ENCODE data around the gene EIF2S1. TPM values are rescaled to one million over a fixed set of nuclear protein-coding genes. Genes with fewer than 3 reads are reported as not detected.

EIF2S1 gene
- total RNA-seq, 1 donor from 2014 or later: 88.1 TPM

- H3K4me1 Mint-ChIP-seq (ENCODE audit: unreplicated experiment): no peaks in the 10 kb centered on the region
- H3K27me3 Mint-ChIP-seq: no peaks in the 10 kb centered on the region
- no peak for DNase-seq (ENCODE audit: extremely low spot score, unreplicated experiment)
- peaks cover 34% of the 10 kb centered on the region for H3K36me3 Mint-ChIP-seq
- no peak overlapping the region for H3K27ac Mint-ChIP-seq
- H3K4me3 Mint-ChIP-seq: no peak overlapping the region
- no peaks in the 10 kb centered on the region for H3K9me3 Mint-ChIP-seq
- no peak for TF ChIP-seq CTCF (conservative IDR thresholded peaks at IDR 0.05)
These were observed 17.8 kb downstream of the EIF2S1 start for GRCh38 chr14:67377916-67378315.

- Mint-ChIP-seq H3K9me3 (no peaks in the 10 kb centered on the region), H3K27me3 (no peaks in the 10 kb centered on the region), H3K36me3 (peaks cover 33% of the 10 kb centered on the region), H3K4me1 (ENCODE audit: unreplicated experiment) (no peaks in the 10 kb centered on the region), H3K4me3 (peak overlapping the region; percentile 24), H3K27ac (peak overlapping the region; percentile 77)
- TF ChIP-seq CTCF (conservative IDR thresholded peaks at IDR 0.05): no peak
- DNase-seq (ENCODE audit: extremely low spot score, unreplicated experiment): no peak
These were observed 25.0 kb downstream of the EIF2S1 start for GRCh38 chr14:67385120-67385519.

- Mint-ChIP-seq H3K9me3 (no peaks in the 10 kb centered on the region), H3K4me1 (ENCODE audit: unreplicated experiment) (no peaks in the 10 kb centered on the region), H3K4me3 (peak overlapping the region; percentile 24), H3K27me3 (no peaks in the 10 kb centered on the region), H3K27ac (peak overlapping the region; percentile 77), H3K36me3 (peaks cover 28% of the 10 kb centered on the region)
- DNase-seq (ENCODE audit: extremely low spot score, unreplicated experiment): no peak
- no peak for TF ChIP-seq CTCF (conservative IDR thresholded peaks at IDR 0.05)
These were observed 25.5 kb downstream of the EIF2S1 start for GRCh38 chr14:67385618-67386017.

GRCh38 chr14:67387195-67387594 lies 27.1 kb downstream of the EIF2S1 start:
- TF ChIP-seq CTCF (conservative IDR thresholded peaks at IDR 0.05): no peak

GRCh38 chr14:67389275-67389674 lies 29.1 kb downstream of the EIF2S1 start:
- Mint-ChIP-seq H3K27me3 (no peaks in the 10 kb centered on the region), H3K4me3 (no peak overlapping the region), H3K9me3 (no peaks in the 10 kb centered on the region), H3K4me1 (ENCODE audit: unreplicated experiment) (peaks cover 10% of the 10 kb centered on the region), H3K27ac (no peak overlapping the region), H3K36me3 (peaks cover 17% of the 10 kb centered on the region)
- DNase-seq (ENCODE audit: extremely low spot score, unreplicated experiment): no peak
- no peak for TF ChIP-seq CTCF (conservative IDR thresholded peaks at IDR 0.05)

More at GRCh38 chr14:67387195-67387594, 27.1 kb downstream of the EIF2S1 start:
- peaks cover 28% of the 10 kb centered on the region for H3K36me3 Mint-ChIP-seq
- no peaks in the 10 kb centered on the region for H3K9me3 Mint-ChIP-seq
- no peaks in the 10 kb centered on the region for H3K27me3 Mint-ChIP-seq
- no peak overlapping the region for H3K4me3 Mint-ChIP-seq
- no peak for DNase-seq (ENCODE audit: extremely low spot score, unreplicated experiment)
- peaks cover 4% of the 10 kb centered on the region for H3K4me1 Mint-ChIP-seq (ENCODE audit: unreplicated experiment)
- H3K27ac Mint-ChIP-seq: no peak overlapping the region

All from type B pancreatic cell (in vitro differentiated cells).